Measurements from ENCODE around the gene TRAK1. TPM values are rescaled to one million over a fixed set of nuclear protein-coding genes. Genes with fewer than 3 reads are reported as not detected.

TRAK1 gene
- total and polyA plus RNA-seq, 2 experiments from 2014 or later = 19.0 to 28.8 TPM

DNA sequence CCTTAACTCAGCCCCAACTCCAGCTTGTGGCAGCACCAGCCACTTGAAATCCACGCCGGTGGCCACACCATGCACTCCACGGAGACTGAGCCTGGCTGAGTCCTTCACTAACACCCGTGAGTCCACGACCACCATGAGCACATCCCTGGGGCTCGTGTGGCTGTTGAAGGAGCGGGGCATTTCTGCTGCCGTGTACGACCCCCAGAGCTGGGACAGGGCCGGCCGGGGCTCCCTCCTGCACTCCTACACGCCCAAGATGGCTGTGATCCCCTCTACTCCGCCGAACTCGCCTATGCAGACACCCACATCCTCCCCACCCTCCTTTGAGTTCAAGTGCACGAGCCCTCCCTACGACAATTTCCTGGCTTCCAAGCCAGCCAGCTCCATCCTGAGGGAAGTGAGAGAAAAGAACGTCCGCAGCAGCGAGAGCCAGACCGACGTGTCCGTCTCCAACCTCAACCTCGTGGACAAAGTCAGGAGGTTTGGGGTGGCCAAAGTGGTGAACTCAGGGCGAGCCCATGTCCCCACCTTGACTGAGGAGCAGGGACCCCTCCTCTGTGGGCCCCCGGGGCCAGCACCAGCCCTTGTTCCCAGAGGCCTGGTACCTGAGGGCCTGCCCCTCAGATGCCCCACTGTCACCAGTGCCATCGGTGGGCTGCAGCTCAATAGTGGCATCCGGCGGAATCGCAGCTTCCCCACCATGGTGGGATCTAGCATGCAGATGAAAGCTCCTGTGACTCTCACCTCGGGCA, 132.0 kb downstream of the TRAK1 start:
- DNase-seq (ENCODE audit: low spot score) = no peak
- Histone ChIP-seq H3K36me3 (replicated peaks; ENCODE audit: insufficient read depth, low read depth) (no peaks in the 10 kb centered on the region), H3K4me1 (ENCODE audit: insufficient read depth) (no peaks in the 10 kb centered on the region), H4K20me1 (ENCODE audit: insufficient read depth, poor library complexity, severe bottlenecking) (no peaks in the 10 kb centered on the region), H2AFZ (no peak overlapping the region), H3K4me2 (no peak overlapping the region), H3K9me2 (replicated peaks; ENCODE audit: insufficient read depth) (no peaks in the 10 kb centered on the region), H3K27ac (no peak overlapping the region), H3K4me3 (no peak overlapping the region), H3K9me3 (ENCODE audit: low read depth) (no peaks in the 10 kb centered on the region), H3K27me3 (no peaks in the 10 kb centered on the region), H3K79me2 (no peaks in the 10 kb centered on the region)
- 99% methylated on average over 30 of the region's 31 CpGs for WGBS (ENCODE audit: low lambda C conversion rate, missing lambda C conversion rate)
- no peak for TF ChIP-seq EZH2 (IDR thresholded peaks at IDR 0.05; ENCODE audit: borderline replicate concordance)
- no peak for TF ChIP-seq EZH2phosphoT487 (IDR thresholded peaks at IDR 0.05; ENCODE audit: low read depth, severe bottlenecking, unreplicated experiment)
- no peak for TF ChIP-seq CTCF (IDR thresholded peaks at IDR 0.05; ENCODE audit: poor library complexity)

GRCh38 chr3:42224178-42224577, 133.0 kb downstream of the TRAK1 start:
- Histone ChIP-seq H3K9me2 (replicated peaks; ENCODE audit: insufficient read depth) (no peaks in the 10 kb centered on the region), H3K27me3 (no peaks in the 10 kb centered on the region), H3K4me2 (no peak overlapping the region), H3K27ac (no peak overlapping the region), H3K36me3 (replicated peaks; ENCODE audit: insufficient read depth, low read depth) (no peaks in the 10 kb centered on the region), H2AFZ (no peak overlapping the region), H3K79me2 (no peaks in the 10 kb centered on the region), H4K20me1 (ENCODE audit: insufficient read depth, poor library complexity, severe bottlenecking) (no peaks in the 10 kb centered on the region), H3K9me3 (ENCODE audit: low read depth) (no peaks in the 10 kb centered on the region), H3K4me3 (no peak overlapping the region), H3K4me1 (ENCODE audit: insufficient read depth) (no peaks in the 10 kb centered on the region)
- no peak for DNase-seq (ENCODE audit: low spot score)
- 94% methylated on average over 9 of the region's 9 CpGs for WGBS (ENCODE audit: low lambda C conversion rate, missing lambda C conversion rate)
- TF ChIP-seq CTCF (IDR thresholded peaks at IDR 0.05; ENCODE audit: poor library complexity) = no peak
- TF ChIP-seq EZH2phosphoT487 (IDR thresholded peaks at IDR 0.05; ENCODE audit: low read depth, severe bottlenecking, unreplicated experiment) = no peak
- no peak for TF ChIP-seq EZH2 (IDR thresholded peaks at IDR 0.05; ENCODE audit: borderline replicate concordance)

GRCh38 chr3:42224658-42225421, 133.7 kb downstream of the TRAK1 start:
- no peaks in the 10 kb centered on the region for H4K20me1 ChIP-seq (ENCODE audit: insufficient read depth, poor library complexity, severe bottlenecking)
- WGBS (ENCODE audit: low lambda C conversion rate, missing lambda C conversion rate) = 66% methylated on average over 12 of the region's 12 CpGs
- no peaks in the 10 kb centered on the region for H3K27me3 ChIP-seq
- H2AFZ ChIP-seq = no peak overlapping the region
- no peak overlapping the region for H3K27ac ChIP-seq
- H3K36me3 ChIP-seq (replicated peaks; ENCODE audit: insufficient read depth, low read depth) = no peaks in the 10 kb centered on the region
- DNase-seq (ENCODE audit: low spot score) = no peak
- TF ChIP-seq EZH2 (IDR thresholded peaks at IDR 0.05; ENCODE audit: borderline replicate concordance) (no peak), CTCF (IDR thresholded peaks at IDR 0.05; ENCODE audit: poor library complexity) (no peak), EZH2phosphoT487 (IDR thresholded peaks at IDR 0.05; ENCODE audit: low read depth, severe bottlenecking, unreplicated experiment) (no peak)
- no peaks in the 10 kb centered on the region for H3K9me3 ChIP-seq (ENCODE audit: low read depth)
- no peaks in the 10 kb centered on the region for H3K79me2 ChIP-seq
- no peaks in the 10 kb centered on the region for H3K4me1 ChIP-seq (ENCODE audit: insufficient read depth)
- H3K4me3 ChIP-seq = no peak overlapping the region
- H3K9me2 ChIP-seq (replicated peaks; ENCODE audit: insufficient read depth) = no peaks in the 10 kb centered on the region
- H3K4me2 ChIP-seq = no peak overlapping the region
